ENCODE measurements around the gene SYPL1.
A peak's percentile ranks its signal among the peaks of the same experiment; 100 is the strongest.

SYPL1 gene

GRCh38 chr7:106112118-106112971 lies at the start of gene SYPL1:
Gene SYPL1, minus strand, starts transcription at chr7:106112312. Its CDS starts 104 bp downstream, at chr7:106112208.
- peak within 1 kb of the TSS; percentile 99 for H3K4me3 ChIP-seq
- H3K36me3 ChIP-seq (ENCODE audit: insufficient read depth, low read length) = no peaks in the 10 kb centered on the region; the same call in none of the 2 replicates
- DNase-seq (ENCODE audit: low read depth, low spot score) = peak; percentile 56
- TF ChIP-seq EZH2 (IDR thresholded peaks at IDR 0.05) = no peak
- peak; percentile 73 for TF ChIP-seq POLR2AphosphoS5 (IDR thresholded peaks at IDR 0.05; ENCODE audit: borderline replicate concordance, low read depth, low read length)
- peak within 1 kb of the TSS; percentile 87 for H3K27ac ChIP-seq
- peak within 1 kb of the TSS; percentile 94 for H3K9ac ChIP-seq (ENCODE audit: insufficient read length)
- no peaks in the 10 kb centered on the region for H3K9me3 ChIP-seq (ENCODE audit: low read depth, low read length)

- Histone ChIP-seq H3K27ac (no peak overlapping the region), H3K36me3 (ENCODE audit: insufficient read depth, low read length) (no peaks in the 10 kb centered on the region), H3K4me3 (no peak overlapping the region), H3K9ac (ENCODE audit: insufficient read length) (no peak overlapping the region), H3K9me3 (ENCODE audit: low read depth, low read length) (no peaks in the 10 kb centered on the region)
- DNase-seq (ENCODE audit: low read depth, low spot score) = no peak
- TF ChIP-seq FOXP2 (optimal IDR thresholded peaks at IDR 0.05; ENCODE audit: control extremely low read depth, extremely low read length, insufficient read depth) (no peak), POLR2AphosphoS5 (IDR thresholded peaks at IDR 0.05; ENCODE audit: borderline replicate concordance, low read depth, low read length) (no peak), EZH2 (IDR thresholded peaks at IDR 0.05) (no peak)
Measured at GRCh38 chr7:106155027-106155426, 42.9 kb upstream of the SYPL1 start.

DNA sequence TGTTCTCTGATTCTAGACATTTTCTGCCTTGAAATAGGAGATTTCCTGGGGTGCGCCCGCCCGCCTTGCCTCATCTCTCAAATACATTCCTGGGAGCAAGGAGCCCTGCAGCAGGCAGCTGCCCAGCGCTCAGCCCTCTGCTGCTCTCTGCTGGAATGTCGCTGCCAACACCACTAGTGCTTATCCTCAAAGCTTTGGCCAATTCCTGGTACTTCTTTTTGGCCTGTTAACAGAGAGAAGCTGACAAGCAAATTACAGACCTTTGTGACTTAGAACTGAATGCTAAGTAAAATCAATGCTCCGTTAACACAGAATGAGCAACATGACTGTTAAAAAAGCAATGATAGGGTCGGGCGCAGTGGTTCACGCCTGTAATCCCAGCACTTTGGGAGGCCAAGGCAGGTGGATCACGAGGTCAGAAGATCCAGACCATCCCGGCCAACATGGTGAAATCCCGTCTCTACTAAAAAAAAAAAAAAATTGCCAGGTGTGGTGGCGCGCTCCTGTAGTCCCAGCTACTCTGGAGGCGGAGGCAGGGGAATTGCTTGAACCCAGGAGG lies 41.9 kb upstream of the SYPL1 start:
- no peaks in the 10 kb centered on the region for H3K9me3 ChIP-seq (ENCODE audit: low read depth, low read length)
- H3K27ac ChIP-seq = no peak overlapping the region
- no peak overlapping the region for H3K4me3 ChIP-seq
- H3K9ac ChIP-seq (ENCODE audit: insufficient read length) = no peak overlapping the region
- no peaks in the 10 kb centered on the region for H3K36me3 ChIP-seq (ENCODE audit: insufficient read depth, low read length)
- peak; percentile 40 for DNase-seq (ENCODE audit: low read depth, low spot score)
- TF ChIP-seq POLR2AphosphoS5 (IDR thresholded peaks at IDR 0.05; ENCODE audit: borderline replicate concordance, low read depth, low read length) (no peak), EZH2 (IDR thresholded peaks at IDR 0.05) (no peak), FOXP2 (optimal IDR thresholded peaks at IDR 0.05; ENCODE audit: control extremely low read depth, extremely low read length, insufficient read depth) (no peak)

- Histone ChIP-seq H3K9me3 (ENCODE audit: low read depth, low read length) (no peaks in the 10 kb centered on the region), H3K36me3 (ENCODE audit: insufficient read depth, low read length) (no peaks in the 10 kb centered on the region), H3K4me3 (no peak overlapping the region), H3K27ac (no peak overlapping the region), H3K9ac (ENCODE audit: insufficient read length) (no peak overlapping the region)
- DNase-seq (ENCODE audit: low read depth, low spot score) = no peak
- TF ChIP-seq POLR2AphosphoS5 (IDR thresholded peaks at IDR 0.05; ENCODE audit: borderline replicate concordance, low read depth, low read length) (no peak), EZH2 (IDR thresholded peaks at IDR 0.05) (no peak), FOXP2 (optimal IDR thresholded peaks at IDR 0.05; ENCODE audit: control extremely low read depth, extremely low read length, insufficient read depth) (no peak)
Measured at GRCh38 chr7:106152313-106152665, 40.2 kb upstream of the SYPL1 start.

GRCh38 chr7:106151459-106152312 lies 39.6 kb upstream of the SYPL1 start:
- H3K4me3 ChIP-seq = no peak overlapping the region
- no peaks in the 10 kb centered on the region for H3K36me3 ChIP-seq (ENCODE audit: insufficient read depth, low read length)
- no peak overlapping the region for H3K27ac ChIP-seq
- TF ChIP-seq FOXP2 (optimal IDR thresholded peaks at IDR 0.05; ENCODE audit: control extremely low read depth, extremely low read length, insufficient read depth) = no peak
- no peak for TF ChIP-seq EZH2 (IDR thresholded peaks at IDR 0.05)
- TF ChIP-seq POLR2AphosphoS5 (IDR thresholded peaks at IDR 0.05; ENCODE audit: borderline replicate concordance, low read depth, low read length) = no peak
- H3K9me3 ChIP-seq (ENCODE audit: low read depth, low read length) = no peaks in the 10 kb centered on the region
- no peak overlapping the region for H3K9ac ChIP-seq (ENCODE audit: insufficient read length)
- no peak for DNase-seq (ENCODE audit: low read depth, low spot score)

- Histone ChIP-seq H3K9ac (ENCODE audit: insufficient read length) (no peak overlapping the region), H3K27ac (no peak overlapping the region), H3K4me3 (no peak overlapping the region), H3K9me3 (ENCODE audit: low read depth, low read length) (no peaks in the 10 kb centered on the region), H3K36me3 (ENCODE audit: insufficient read depth, low read length) (no peaks in the 10 kb centered on the region)
- TF ChIP-seq EZH2 (IDR thresholded peaks at IDR 0.05) (no peak), POLR2AphosphoS5 (IDR thresholded peaks at IDR 0.05; ENCODE audit: borderline replicate concordance, low read depth, low read length) (no peak), FOXP2 (optimal IDR thresholded peaks at IDR 0.05; ENCODE audit: control extremely low read depth, extremely low read length, insufficient read depth) (no peak)
- no peak for DNase-seq (ENCODE audit: low read depth, low spot score)
Measured at GRCh38 chr7:106143711-106144337, 31.7 kb upstream of the SYPL1 start.

GRCh38 chr7:106142136-106142535 lies 30.0 kb upstream of the SYPL1 start:
- no peak for DNase-seq (ENCODE audit: low read depth, low spot score)
- no peaks in the 10 kb centered on the region for H3K9me3 ChIP-seq (ENCODE audit: low read depth, low read length)
- no peak overlapping the region for H3K27ac ChIP-seq
- TF ChIP-seq FOXP2 (optimal IDR thresholded peaks at IDR 0.05; ENCODE audit: control extremely low read depth, extremely low read length, insufficient read depth) = no peak
- no peak for TF ChIP-seq POLR2AphosphoS5 (IDR thresholded peaks at IDR 0.05; ENCODE audit: borderline replicate concordance, low read depth, low read length)
- no peak for TF ChIP-seq EZH2 (IDR thresholded peaks at IDR 0.05)
- H3K9ac ChIP-seq (ENCODE audit: insufficient read length) = no peak overlapping the region
- no peak overlapping the region for H3K4me3 ChIP-seq
- H3K36me3 ChIP-seq (ENCODE audit: insufficient read depth, low read length) = no peaks in the 10 kb centered on the region
